ENCODE measurements around the gene CPNE2. TPM values are rescaled to one million over a fixed set of nuclear protein-coding genes. Genes with fewer than 3 reads are reported as not detected.

CPNE2 gene
- total RNA-seq, 4 donors from 2014 or later: 25.1 to 41.4 (median 40.6) TPM

DNA sequence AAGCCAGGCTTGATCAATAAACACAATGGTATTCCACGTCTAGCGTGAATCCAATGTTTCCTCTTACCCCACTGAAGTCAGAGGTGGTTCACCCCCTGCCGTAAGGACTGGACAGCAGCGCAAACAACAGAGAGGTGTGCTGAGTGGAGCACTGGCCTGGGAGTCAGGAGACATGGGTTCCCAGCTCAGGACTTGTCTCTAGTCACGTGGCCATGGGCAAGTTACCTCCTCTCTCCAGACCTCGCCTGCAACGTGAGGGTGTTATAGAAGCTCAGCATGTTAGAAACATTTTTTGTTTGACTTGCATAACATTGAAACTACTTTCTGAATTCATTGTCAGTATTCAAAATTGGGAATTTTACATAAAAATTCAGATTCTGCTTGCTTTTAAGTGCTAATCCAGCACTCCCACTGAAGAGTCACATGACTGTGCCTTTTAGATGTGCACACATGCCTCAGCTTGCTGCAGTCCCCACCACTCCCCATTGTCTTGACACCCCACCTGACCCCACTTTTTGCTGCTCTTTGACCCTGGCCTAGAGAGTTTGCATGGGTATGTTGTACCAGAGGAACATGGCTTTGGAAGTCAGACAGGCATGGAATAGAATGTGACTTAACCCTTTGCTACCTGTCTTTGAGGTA is 8.8 kb upstream of the CPNE2 start:
- no peak for DNase-seq
- Histone ChIP-seq H3K9me3 (no peaks in the 10 kb centered on the region), H3K27me3 (no peaks in the 10 kb centered on the region), H3K4me1 (no peaks in the 10 kb centered on the region), H3K4me3 (no peak overlapping the region), H3K27ac (no peak overlapping the region), H3K36me3 (no peaks in the 10 kb centered on the region)
- intact Hi-C loops (cut with DNase I; ENCODE audit: low total_unique reads): loop anchor here (5.0 kb wide), 1 partner anchor 84 kb away; no protein-coding TSS in a partner anchor
- no peak for TF ChIP-seq CTCF (IDR thresholded peaks at IDR 0.05)
- TF ChIP-seq POLR2A (IDR thresholded peaks at IDR 0.05): no peak

DNA sequence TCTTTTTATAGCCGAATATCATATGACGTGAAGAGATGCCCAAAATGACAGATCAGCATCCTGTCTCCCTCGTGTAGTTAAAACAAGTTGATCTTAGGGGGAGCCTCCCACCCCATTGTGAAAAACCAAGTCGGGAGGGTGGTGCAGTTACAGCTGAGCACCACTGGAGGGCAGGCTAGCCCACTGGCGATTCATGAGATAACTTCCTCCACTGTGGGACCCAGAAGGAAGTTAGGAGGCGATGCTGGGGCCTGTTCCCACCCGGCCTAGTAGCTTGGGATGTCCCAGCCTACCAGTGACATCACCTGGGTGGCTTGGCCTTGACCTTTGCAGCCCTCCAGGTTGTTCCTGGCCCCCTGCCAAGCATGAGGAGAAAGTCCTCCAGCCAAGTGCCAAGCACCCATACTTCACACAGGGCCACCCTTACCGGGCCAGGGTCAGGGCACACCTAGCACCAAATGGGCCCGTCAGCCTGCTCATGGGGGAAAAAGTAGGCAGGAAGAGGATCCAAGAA is 8.1 kb upstream of the CPNE2 start:
- intact Hi-C loops (cut with DNase I; ENCODE audit: low total_unique reads): loop anchor here (5.0 kb wide), 1 partner anchor 83 kb away; no protein-coding TSS in a partner anchor
- TF ChIP-seq CTCF (IDR thresholded peaks at IDR 0.05) (peak; percentile 93 to 99 (median 94)), POLR2A (IDR thresholded peaks at IDR 0.05) (no peak)
- Histone ChIP-seq H3K27me3 (no peaks in the 10 kb centered on the region), H3K4me1 (no peaks in the 10 kb centered on the region), H3K9me3 (no peaks in the 10 kb centered on the region), H3K27ac (no peak overlapping the region), H3K4me3 (no peak overlapping the region), H3K36me3 (no peaks in the 10 kb centered on the region)
- DNase-seq: peak; percentile 62 to 69

DNA sequence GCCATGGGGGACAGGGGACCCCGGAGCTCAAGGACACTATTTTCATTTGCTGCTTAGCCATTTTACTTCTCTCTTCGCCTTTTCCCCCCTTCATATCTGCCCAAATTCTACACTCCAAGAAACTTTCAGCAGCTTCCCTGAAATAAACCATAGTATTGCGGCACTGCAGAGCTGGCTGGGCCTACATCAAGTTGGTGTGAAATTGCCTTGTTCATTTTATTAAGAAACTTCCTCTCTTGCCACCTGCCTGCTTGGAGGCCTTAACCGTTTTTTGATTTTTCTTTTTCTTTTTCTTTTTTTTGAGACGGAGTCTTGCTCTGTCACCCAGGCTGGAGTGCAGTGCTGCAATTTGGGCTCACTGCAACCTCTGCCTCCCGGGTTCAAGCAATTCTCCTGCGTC is 7.4 kb upstream of the CPNE2 start:
- Histone ChIP-seq H3K36me3 (no peaks in the 10 kb centered on the region), H3K9me3 (no peaks in the 10 kb centered on the region), H3K4me3 (no peak overlapping the region), H3K27ac (no peak overlapping the region), H3K4me1 (no peaks in the 10 kb centered on the region), H3K27me3 (no peaks in the 10 kb centered on the region)
- no peak for DNase-seq
- TF ChIP-seq CTCF (IDR thresholded peaks at IDR 0.05): no peak
- TF ChIP-seq POLR2A (IDR thresholded peaks at IDR 0.05): no peak
- intact Hi-C loops (cut with DNase I; ENCODE audit: low total_unique reads): loop anchor here (5.0 kb wide), 1 partner anchor 82 kb away; no protein-coding TSS in a partner anchor

GRCh38 chr16:57087003-57087402 is 5.4 kb upstream of the CPNE2 start:
- TF ChIP-seq POLR2A (IDR thresholded peaks at IDR 0.05): no peak
- intact Hi-C loops (cut with DNase I; ENCODE audit: low total_unique reads): no loop called here
- H3K27me3 ChIP-seq: no peaks in the 10 kb centered on the region
- H3K27ac ChIP-seq: no peak overlapping the region
- no peaks in the 10 kb centered on the region for H3K36me3 ChIP-seq
- no peak for DNase-seq
- H3K4me1 ChIP-seq: peaks cover 0 to 5% of the 10 kb centered on the region in 2 donors
- H3K4me3 ChIP-seq: no peak overlapping the region
- H3K9me3 ChIP-seq: no peaks in the 10 kb centered on the region

GRCh38 chr16:57089406-57089805 is 3.0 kb upstream of the CPNE2 start:
- H3K27ac ChIP-seq: no peak overlapping the region
- no peak for DNase-seq
- H3K27me3 ChIP-seq: no peaks in the 10 kb centered on the region
- no peaks in the 10 kb centered on the region for H3K9me3 ChIP-seq
- H3K4me1 ChIP-seq: peaks cover 0 to 9% of the 10 kb centered on the region in 2 donors
- no peak for TF ChIP-seq CTCF (IDR thresholded peaks at IDR 0.05)
- no peak for TF ChIP-seq POLR2A (IDR thresholded peaks at IDR 0.05)
- intact Hi-C loops (cut with DNase I; ENCODE audit: low total_unique reads): no loop called here
- no peaks in the 10 kb centered on the region for H3K36me3 ChIP-seq
- no peak overlapping the region for H3K4me3 ChIP-seq

Data from uterus (tissue), 4 donors.